Type B pancreatic cell (in vitro differentiated cells): ENCODE measurements around the gene NOX3. TPM values are rescaled to one million over a fixed set of nuclear protein-coding genes. Genes with fewer than 3 reads are reported as not detected.
"Not testable (repeated sequence)": the region's sequence is repeated elsewhere in the genome, so short reads cannot be mapped to it uniquely, and the experiment has no call there.

Experiments
- DNase-seq: peaks from one replicate; pipeline ENCODE4 v3.0.0; 2021; ENCODE audit warnings: mixed read lengths; ENCODE audit not compliant: unreplicated experiment; ENCODE audit errors: extremely low spot score
- H3K27ac Mint-ChIP-seq: 2 replicates; pipeline ENCODE4 v1.8.0; 2021; ENCODE audit warnings: mild to moderate bottlenecking, mixed read lengths
- H3K27me3 Mint-ChIP-seq: 2 replicates; pipeline ENCODE4 v1.8.0; 2021; ENCODE audit warnings: mixed read lengths
- H3K36me3 Mint-ChIP-seq: 2 replicates; pipeline ENCODE4 v1.8.0; 2021; ENCODE audit warnings: mixed read lengths
- H3K4me1 Mint-ChIP-seq: one replicate; pipeline ENCODE4 v1.8.0; 2021; ENCODE audit warnings: mixed read lengths; ENCODE audit not compliant: unreplicated experiment
- H3K4me3 Mint-ChIP-seq: 2 replicates; pipeline ENCODE4 v1.8.0; 2021; ENCODE audit warnings: mild to moderate bottlenecking, mixed read lengths
- H3K9me3 Mint-ChIP-seq: 2 replicates; pipeline ENCODE4 v1.8.0; 2021; ENCODE audit warnings: mixed read lengths
- total RNA-seq: library from RNA; stranded (reverse); gene quantifications from 2 replicates; pipeline ENCODE4 v1.2.1, GENCODE V29; 2021; ENCODE audit warnings: low replicate concordance
- TF ChIP-seq, protein P1 (sequence below): fragments of 200-600 bp; sonication (generic); conservative IDR thresholded peaks from 2 replicates; pipeline ENCODE4 v1.5.0; 2021; ENCODE audit warnings: antibody characterized with exemption, mild to moderate bottlenecking

Gene NOX3
- total RNA-seq, 1 donor from 2014 or later = not detected

DNA sequence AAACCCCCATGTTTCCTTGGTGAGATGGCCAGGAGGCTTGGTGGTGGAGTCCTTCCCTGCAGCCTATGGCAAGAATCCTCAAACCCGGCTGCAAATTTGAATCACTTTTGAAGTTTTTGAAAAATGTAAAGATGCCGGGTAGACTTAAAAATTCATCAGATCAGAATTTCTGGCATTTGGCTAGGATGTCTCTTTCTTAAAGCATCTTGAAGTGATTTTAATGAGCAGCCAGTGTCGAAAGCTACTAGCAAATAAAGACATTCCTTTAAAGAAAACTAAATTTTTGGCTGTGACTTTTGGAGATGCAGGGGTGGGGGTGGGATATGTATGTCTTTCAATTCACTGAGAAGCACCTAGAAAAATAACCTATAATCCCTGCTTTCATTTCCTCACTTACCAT, 25.6 kb upstream of the NOX3 start:
- no peak overlapping the region for H3K27ac Mint-ChIP-seq
- no peaks in the 10 kb centered on the region for H3K36me3 Mint-ChIP-seq
- H3K4me1 Mint-ChIP-seq = no peaks in the 10 kb centered on the region
- no peaks in the 10 kb centered on the region for H3K9me3 Mint-ChIP-seq
- H3K27me3 Mint-ChIP-seq = no peaks in the 10 kb centered on the region
- no peak for DNase-seq
- no peak overlapping the region for H3K4me3 Mint-ChIP-seq
- TF ChIP-seq, protein P1, sequence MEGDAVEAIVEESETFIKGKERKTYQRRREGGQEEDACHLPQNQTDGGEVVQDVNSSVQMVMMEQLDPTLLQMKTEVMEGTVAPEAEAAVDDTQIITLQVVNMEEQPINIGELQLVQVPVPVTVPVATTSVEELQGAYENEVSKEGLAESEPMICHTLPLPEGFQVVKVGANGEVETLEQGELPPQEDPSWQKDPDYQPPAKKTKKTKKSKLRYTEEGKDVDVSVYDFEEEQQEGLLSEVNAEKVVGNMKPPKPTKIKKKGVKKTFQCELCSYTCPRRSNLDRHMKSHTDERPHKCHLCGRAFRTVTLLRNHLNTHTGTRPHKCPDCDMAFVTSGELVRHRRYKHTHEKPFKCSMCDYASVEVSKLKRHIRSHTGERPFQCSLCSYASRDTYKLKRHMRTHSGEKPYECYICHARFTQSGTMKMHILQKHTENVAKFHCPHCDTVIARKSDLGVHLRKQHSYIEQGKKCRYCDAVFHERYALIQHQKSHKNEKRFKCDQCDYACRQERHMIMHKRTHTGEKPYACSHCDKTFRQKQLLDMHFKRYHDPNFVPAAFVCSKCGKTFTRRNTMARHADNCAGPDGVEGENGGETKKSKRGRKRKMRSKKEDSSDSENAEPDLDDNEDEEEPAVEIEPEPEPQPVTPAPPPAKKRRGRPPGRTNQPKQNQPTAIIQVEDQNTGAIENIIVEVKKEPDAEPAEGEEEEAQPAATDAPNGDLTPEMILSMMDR = no peak

DNA sequence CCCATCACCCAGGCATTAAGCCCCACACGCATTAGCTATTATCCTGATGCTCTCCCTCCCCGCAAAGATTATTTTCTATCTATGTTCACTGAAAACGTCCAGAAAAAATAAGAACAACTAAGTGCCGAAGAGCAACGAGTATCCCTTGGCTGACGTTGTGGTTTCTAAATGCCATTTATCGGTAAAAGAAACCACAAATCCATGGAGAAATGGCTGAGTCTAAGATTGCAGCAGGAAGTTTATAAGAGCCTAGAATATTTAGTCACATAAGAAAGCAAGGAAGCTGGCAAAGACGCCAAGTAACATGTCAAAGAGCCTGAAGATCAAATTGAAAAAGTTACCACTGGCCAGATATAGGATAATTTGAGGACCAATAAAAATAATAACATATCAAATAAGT, 18.1 kb upstream of the NOX3 start:
- Mint-ChIP-seq H3K9me3 (no peaks in the 10 kb centered on the region), H3K4me1 (no peaks in the 10 kb centered on the region), H3K27ac (no peak overlapping the region), H3K27me3 (no peaks in the 10 kb centered on the region), H3K36me3 (peaks cover 3% of the 10 kb centered on the region), H3K4me3 (no peak overlapping the region)
- DNase-seq = no peak
- TF ChIP-seq, protein P1 = no peak

DNA sequence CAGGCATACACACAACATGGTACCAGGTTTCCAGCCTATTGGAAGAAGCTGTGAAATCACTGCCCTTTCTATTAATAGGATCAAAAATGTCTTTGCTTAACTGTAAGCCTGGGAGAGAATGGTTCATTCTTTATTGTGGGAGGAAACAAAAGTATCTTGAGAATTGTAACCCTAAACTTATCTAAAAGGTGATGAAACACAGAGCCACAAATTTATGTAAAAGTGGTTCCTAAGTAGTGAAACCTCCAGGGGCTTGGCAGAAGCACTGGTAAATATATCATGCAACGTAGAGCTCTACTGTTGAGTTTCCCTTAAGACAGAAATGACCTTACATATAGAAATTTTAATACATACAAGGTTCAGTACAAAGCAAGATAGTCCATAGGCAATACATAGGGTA, 17.2 kb upstream of the NOX3 start:
- TF ChIP-seq, protein P1 = no peak
- no peak overlapping the region for H3K4me3 Mint-ChIP-seq
- no peaks in the 10 kb centered on the region for H3K4me1 Mint-ChIP-seq
- no peaks in the 10 kb centered on the region for H3K9me3 Mint-ChIP-seq
- H3K36me3 Mint-ChIP-seq = peaks cover 4% of the 10 kb centered on the region
- DNase-seq = no peak
- H3K27ac Mint-ChIP-seq = no peak overlapping the region
- H3K27me3 Mint-ChIP-seq = no peaks in the 10 kb centered on the region

DNA sequence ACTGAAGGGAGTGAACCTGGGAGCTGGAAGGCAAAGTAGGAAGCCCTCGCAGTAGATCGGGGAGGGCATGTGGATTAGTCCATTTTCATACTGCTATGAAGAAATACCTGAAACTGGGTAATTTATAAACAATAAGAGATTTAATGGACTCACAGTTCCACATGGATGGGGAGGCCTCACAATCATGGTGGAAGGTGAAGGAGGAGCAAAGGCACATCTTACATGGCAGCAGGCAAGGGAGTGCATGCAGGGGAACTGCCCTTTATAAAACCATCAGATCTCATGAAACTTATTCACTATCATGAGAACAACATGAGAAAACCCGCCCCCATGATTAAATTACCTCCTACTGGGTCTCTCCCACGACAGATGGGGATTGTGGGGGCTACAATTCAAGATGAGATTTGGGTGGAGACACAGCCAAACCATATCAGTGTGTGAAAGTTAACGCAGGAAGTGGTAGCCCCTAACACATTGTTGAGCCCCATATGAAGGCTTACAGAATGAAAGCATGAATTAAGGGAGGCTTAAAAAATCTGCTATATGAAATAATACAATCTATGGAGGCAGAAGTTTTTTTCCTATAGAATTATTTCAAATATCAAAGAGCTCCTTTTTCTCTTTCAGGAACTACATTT, 15.5 kb upstream of the NOX3 start:
- not testable (repeated sequence) for H3K4me1 Mint-ChIP-seq, DNase-seq, H3K27ac Mint-ChIP-seq, H3K4me3 Mint-ChIP-seq, H3K36me3 Mint-ChIP-seq, H3K9me3 Mint-ChIP-seq, H3K27me3 Mint-ChIP-seq

DNA sequence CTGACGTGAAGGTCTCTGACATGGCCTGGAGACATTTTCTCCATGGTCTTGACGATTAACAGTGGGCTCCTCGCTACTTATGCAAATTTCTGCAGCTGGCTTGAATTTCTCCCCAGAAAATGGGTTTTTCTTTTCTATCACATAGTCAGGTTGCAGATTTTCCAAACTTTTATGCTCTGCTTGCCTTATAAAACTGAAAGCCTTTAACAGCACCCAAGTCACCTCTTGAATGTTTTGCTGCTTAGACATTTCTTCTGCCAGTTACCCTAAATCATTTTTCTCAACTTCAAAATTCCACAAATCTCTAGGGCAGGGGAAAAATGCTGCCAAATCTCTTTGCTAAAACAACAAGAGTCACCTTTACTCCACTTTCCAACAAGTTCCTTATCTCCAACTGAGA, 12.9 kb upstream of the NOX3 start:
- H3K36me3 Mint-ChIP-seq, H3K4me1 Mint-ChIP-seq, DNase-seq, H3K4me3 Mint-ChIP-seq, H3K27ac Mint-ChIP-seq, H3K9me3 Mint-ChIP-seq, H3K27me3 Mint-ChIP-seq: not testable (repeated sequence)

DNA sequence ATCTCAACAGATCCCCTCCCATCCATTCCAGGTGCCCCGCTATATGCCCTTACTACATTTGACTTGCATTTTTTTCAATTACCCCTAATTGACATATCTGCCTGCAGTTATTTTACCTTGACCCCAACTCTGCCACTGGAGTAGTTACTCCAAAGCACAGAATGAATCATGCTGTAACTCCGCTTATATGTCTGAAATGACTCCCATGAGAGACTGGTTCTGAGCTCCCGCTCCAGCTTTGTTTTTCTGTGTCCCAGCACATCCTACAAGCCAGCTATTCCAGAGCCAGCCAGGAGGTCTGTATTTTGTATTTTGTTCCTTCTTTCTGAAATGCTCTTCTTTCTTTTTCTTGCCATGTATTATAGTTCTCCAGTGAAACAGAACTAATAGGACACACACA, 10.9 kb upstream of the NOX3 start:
- TF ChIP-seq, protein P1 = no peak
- H3K36me3 Mint-ChIP-seq = peaks cover 4% of the 10 kb centered on the region
- peaks cover 5% of the 10 kb centered on the region for H3K9me3 Mint-ChIP-seq
- H3K27ac Mint-ChIP-seq = no peak overlapping the region
- no peaks in the 10 kb centered on the region for H3K4me1 Mint-ChIP-seq
- DNase-seq = no peak
- no peak overlapping the region for H3K4me3 Mint-ChIP-seq
- H3K27me3 Mint-ChIP-seq = no peaks in the 10 kb centered on the region

DNA sequence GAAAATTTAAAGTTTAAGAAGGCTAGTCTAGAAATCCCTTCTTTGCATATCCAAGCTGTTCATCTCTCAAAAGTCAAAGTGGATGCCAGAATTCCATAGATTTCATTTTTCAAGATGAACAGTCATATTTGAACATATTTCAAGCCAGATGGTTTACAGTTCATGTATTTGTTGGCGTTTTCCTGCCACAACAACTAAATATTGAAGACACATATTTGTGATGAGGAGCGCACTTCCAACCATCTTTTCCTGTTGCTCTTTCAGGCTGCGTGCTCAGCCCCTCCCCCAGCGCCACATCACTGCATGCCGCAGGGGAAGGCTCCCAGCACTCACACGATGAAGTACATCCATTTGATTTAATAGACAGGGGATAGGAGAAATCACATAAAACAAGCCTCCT, 5.9 kb upstream of the NOX3 start:
- Mint-ChIP-seq H3K9me3 (no peaks in the 10 kb centered on the region), H3K27me3 (peaks cover 2% of the 10 kb centered on the region), H3K4me3 (no peak overlapping the region), H3K4me1 (no peaks in the 10 kb centered on the region), H3K27ac (no peak overlapping the region), H3K36me3 (no peaks in the 10 kb centered on the region)
- DNase-seq = no peak
- TF ChIP-seq, protein P1 = no peak
